Breast epithelium (tissue), 3 donors: ENCODE data around the gene GRHL3.

Experiments used
- CTCF ChIP-seq, 3 donors: fragments of 450-650 bp; IDR thresholded peaks; one replicate each; pipeline ENCODE4 v1.5.1; 2016 to 2017; ENCODE audit warnings: antibody characterized with exemption in 3 of 3, mild to moderate bottlenecking in 3 of 3, moderate library complexity in 3 of 3
- POLR2A ChIP-seq: fragments of 450-650 bp; IDR thresholded peaks from one replicate; pipeline ENCODE4 v1.6.1; 2016; ENCODE audit warnings: antibody characterized with exemption, mild to moderate bottlenecking, moderate library complexity
- POLR2AphosphoS5 ChIP-seq, 3 donors: sonication (generic); formaldehyde crosslinking; IDR thresholded peaks; one replicate each; pipeline ENCODE4 v1.6.1; 2017; ENCODE audit warnings: antibody characterized with exemption in 3 of 3

GRCh38 chr1:24362982-24363614 lies 43.9 kb downstream of the GRHL3 start:
- TF ChIP-seq CTCF (IDR thresholded peaks at IDR 0.05) (no peak), POLR2A (no peak), POLR2AphosphoS5 (IDR thresholded peaks at IDR 0.05) (peak in 1 of 3 donors; percentile 16)
